CD4-positive, alpha-beta memory T cell (primary cell): ENCODE results near the gene UCHL3. TPM values are rescaled to one million over a fixed set of nuclear protein-coding genes. Genes with fewer than 3 reads are reported as not detected.
A peak's percentile ranks its signal among the peaks of the same experiment; 100 is the strongest.

Source experiments
- CTCF ChIA-PET: fragments of 350-600 bp; sonication (Branson Sonifier 250); formaldehyde crosslinking; loops from one replicate; lab custom pipeline; 2021; ENCODE audit warnings: inconsistent platforms; ENCODE audit not compliant: partially characterized antibody; lab: Charles Lee
- POLR2A ChIA-PET: fragments of 350-600 bp; sonication (Branson Sonifier 250); formaldehyde crosslinking; loops from one replicate; lab custom pipeline; 2021; ENCODE audit not compliant: partially characterized antibody; lab: Charles Lee
- DNase-seq, 5 donors: peaks; one replicate each; pipeline versions ENCODE4 v3.0.0 to v3.0.0-alpha.2; 2020 to 2022; ENCODE audit warnings: mixed read lengths in 1 of 5
- H3K27ac ChIP-seq: one replicate; pipeline ENCODE4 v1.7.0; 2013; ENCODE audit warnings: low read depth, low read length
- H3K27me3 ChIP-seq: 2 replicates; pipeline ENCODE4 v1.7.0; 2013; ENCODE audit warnings: mild to moderate bottlenecking, low read length, moderate library complexity; ENCODE audit not compliant: insufficient read depth
- H3K36me3 ChIP-seq: 2 replicates; pipeline ENCODE4 v1.7.0; 2013; ENCODE audit warnings: mild to moderate bottlenecking, low read length, moderate library complexity; ENCODE audit not compliant: insufficient read depth
- H3K4me1 ChIP-seq: 2 replicates; pipeline ENCODE4 v1.7.0; 2013; ENCODE audit warnings: mild to moderate bottlenecking, low read length, moderate library complexity; ENCODE audit not compliant: insufficient read depth
- H3K4me3 ChIP-seq, 2 donors: one replicate each; pipeline ENCODE4 v1.7.0; 2013; ENCODE audit warnings: low read length in 2 of 2, mild to moderate bottlenecking in 1 of 2
- H3K9me3 ChIP-seq, 2 donors: one replicate each; pipeline ENCODE4 v1.7.0; 2013; ENCODE audit warnings: low read length in 2 of 2, control low read depth in 1 of 2; ENCODE audit not compliant: control insufficient read depth in 1 of 2
- H3K27ac Mint-ChIP-seq, 7 donors: one replicate each; pipeline ENCODE4 v1.8.0; 2020 to 2021; ENCODE audit warnings: mixed read lengths in 7 of 7, mild to moderate bottlenecking in 6 of 7, inconsistent platforms in 3 of 7, moderate library complexity in 3 of 7
- H3K27me3 Mint-ChIP-seq, 2 donors: one replicate each; pipeline ENCODE4 v1.8.0; 2020 to 2021; ENCODE audit warnings: mixed read lengths in 2 of 2
- H3K36me3 Mint-ChIP-seq, 2 donors: one replicate each; pipeline ENCODE4 v1.8.0; 2020 to 2021; ENCODE audit warnings: mixed read lengths in 2 of 2, inconsistent platforms in 1 of 2, mild to moderate bottlenecking in 1 of 2
- H3K4me1 Mint-ChIP-seq, 4 donors: one replicate each; pipeline ENCODE4 v1.8.0; 2020 to 2021; ENCODE audit warnings: mixed read lengths in 4 of 4, mild to moderate bottlenecking in 1 of 4
- H3K4me3 Mint-ChIP-seq, 8 donors: one replicate each; pipeline ENCODE4 v1.8.0; 2020 to 2021; ENCODE audit warnings: mixed read lengths in 8 of 8, mild to moderate bottlenecking in 7 of 8, moderate library complexity in 6 of 8, inconsistent platforms in 3 of 8
- H3K9me3 Mint-ChIP-seq, 8 donors: one replicate each; pipeline ENCODE4 v1.8.0; 2020 to 2021; ENCODE audit warnings: mixed read lengths in 8 of 8, mild to moderate bottlenecking in 5 of 8, inconsistent platforms in 3 of 8, moderate library complexity in 1 of 8
- intact Hi-C: fragments of 100-400 bp; cut with micrococcal nuclease; formaldehyde crosslinking; loops from one replicate; pipeline ENCODE4 v1.15.1; 2023
- polyA plus RNA-seq, 2 donors: library from polyadenylated mRNA; unstranded; fragments of 300-500 nt; fragmentation: Illumina TruSeq; gene quantifications; one replicate each; pipeline ENCODE4 v1.2.3, GENCODE V29; 2021
- total RNA-seq, 2 experiments: library from RNA; stranded (reverse); gene quantifications; one replicate each; pipeline ENCODE4 v1.2.3, GENCODE V29; 2021

UCHL3 gene
- total and polyA plus RNA-seq, 4 experiments from 2014 or later = 17.5 to 87.4 (median 33.7) TPM

GRCh38 chr13:75621147-75621546 is 71.6 kb downstream of the UCHL3 start:
- Histone ChIP-seq H3K4me3 (no peak overlapping the region), H3K9me3 (no peaks in the 10 kb centered on the region), H3K27ac (no peak overlapping the region), H3K4me1 (no peaks in the 10 kb centered on the region), H3K36me3 (no peaks in the 10 kb centered on the region), H3K27me3 (no peaks in the 10 kb centered on the region)
- POLR2A ChIA-PET = no interaction called here
- H3K4me3 Mint-ChIP-seq = no peak overlapping the region
- H3K4me1 Mint-ChIP-seq = no peaks in the 10 kb centered on the region
- H3K27me3 Mint-ChIP-seq = no peaks in the 10 kb centered on the region
- H3K27ac Mint-ChIP-seq = no peak overlapping the region
- no peaks in the 10 kb centered on the region for H3K9me3 Mint-ChIP-seq
- peaks cover 21 to 53% of the 10 kb centered on the region in 2 donors for H3K36me3 Mint-ChIP-seq
- CTCF ChIA-PET = no interaction called here
- no peak for DNase-seq
- intact Hi-C loops = no loop called here

- Mint-ChIP-seq H3K4me1 (peaks cover 4 to 6% (median 5%) of the 10 kb centered on the region in 4 donors), H3K36me3 (peaks cover 17 to 24% of the 10 kb centered on the region in 2 donors), H3K27ac (peak overlapping the region in 2 of 7 donors; percentile 56 to 60), H3K9me3 (no peaks in the 10 kb centered on the region), H3K4me3 (no peak overlapping the region), H3K27me3 (no peaks in the 10 kb centered on the region)
- no peak for DNase-seq
- ChIA-PET CTCF (no interaction called here), POLR2A (no interaction called here)
- intact Hi-C loops = no loop called here
- H3K9me3 ChIP-seq = no peaks in the 10 kb centered on the region
- H3K4me1 ChIP-seq = no peaks in the 10 kb centered on the region
- no peaks in the 10 kb centered on the region for H3K27me3 ChIP-seq
- no peaks in the 10 kb centered on the region for H3K36me3 ChIP-seq
- no peak overlapping the region for H3K4me3 ChIP-seq
- H3K27ac ChIP-seq = no peak overlapping the region
Observed at GRCh38 chr13:75628801-75629200, 79.2 kb downstream of the UCHL3 start.

GRCh38 chr13:75633285-75633684 is 83.7 kb downstream of the UCHL3 start:
- Histone ChIP-seq H3K4me1 (peaks cover 6% of the 10 kb centered on the region), H3K27me3 (no peaks in the 10 kb centered on the region), H3K4me3 (no peak overlapping the region), H3K36me3 (no peaks in the 10 kb centered on the region), H3K27ac (no peak overlapping the region), H3K9me3 (no peaks in the 10 kb centered on the region)
- Mint-ChIP-seq H3K4me3 (peak overlapping the region in 5 of 8 donors; percentile 3 to 53 (median 20)), H3K27ac (peak overlapping the region in 6 of 7 donors; percentile 5 to 54 (median 30)), H3K4me1 (peaks cover 12 to 19% (median 14%) of the 10 kb centered on the region in 4 donors), H3K36me3 (no peaks in the 10 kb centered on the region), H3K9me3 (no peaks in the 10 kb centered on the region), H3K27me3 (peaks cover 0 to 4% of the 10 kb centered on the region in 2 donors)
- POLR2A ChIA-PET = no interaction called here
- no peak for DNase-seq
- CTCF ChIA-PET = interaction anchor here (1.2 to 1.7 kb wide), 2 partner anchors 63 to 262 kb away, joined by 4 to 5 read pairs; no protein-coding TSS in a partner anchor
- intact Hi-C loops = loop anchor here (10.0 kb wide), 1 partner anchor 1392 kb away; the partner anchor contains the start of gene FBXL3

- Histone ChIP-seq H3K27me3 (no peaks in the 10 kb centered on the region), H3K4me3 (peak overlapping the region in 1 of 2 donors; percentile 70), H3K4me1 (peaks cover 6% of the 10 kb centered on the region), H3K9me3 (no peaks in the 10 kb centered on the region), H3K27ac (no peak overlapping the region), H3K36me3 (no peaks in the 10 kb centered on the region)
- Mint-ChIP-seq H3K9me3 (no peaks in the 10 kb centered on the region), H3K4me3 (peak overlapping the region; percentile 74 to 87 (median 78)), H3K4me1 (peaks cover 12 to 19% (median 14%) of the 10 kb centered on the region in 4 donors), H3K36me3 (no peaks in the 10 kb centered on the region), H3K27me3 (peaks cover 0 to 4% of the 10 kb centered on the region in 2 donors), H3K27ac (peak overlapping the region in 6 of 7 donors; percentile 35 to 87 (median 73))
- ChIA-PET CTCF (no interaction called here), POLR2A (interaction anchor here (0.6 to 1.9 kb wide), 4 partner anchors 86 to 1250 kb away, joined by 3 to 7 read pairs (median 4); partner anchors contain the start of genes COMMD6, KCTD12 and UCHL3)
- intact Hi-C loops = loop anchor here (1.0 to 10.0 kb wide), 5 partner anchors 153 to 1692 kb away; partner anchors contain the start of genes FBXL3, MYCBP2 and TBC1D4
- peak in 4 of 5 donors; percentile 15 to 43 (median 16) for DNase-seq
Observed at GRCh38 chr13:75635101-75635827, 85.7 kb downstream of the UCHL3 start.

GRCh38 chr13:75635828-75636435 is 86.3 kb downstream of the UCHL3 start, which contains the start of gene LMO7:
Gene LMO7 (plus strand): TSS chr13:75636330. CDS start chr13:75636658, 328 bp downstream.
- Histone ChIP-seq H3K27ac (peak within 1 kb of the TSS; percentile 31), H3K4me3 (peak within 1 kb of the TSS; percentile 59 to 70), H3K4me1 (peaks cover 6% of the 10 kb centered on the region), H3K9me3 (no peaks in the 10 kb centered on the region), H3K36me3 (no peaks in the 10 kb centered on the region), H3K27me3 (no peaks in the 10 kb centered on the region)
- peak; percentile 51 to 65 (median 55) for DNase-seq
- intact Hi-C loops = loop anchor here (1.0 to 10.0 kb wide), 6 partner anchors 87 to 1691 kb away; partner anchors contain the start of genes FBXL3, MYCBP2, TBC1D4 and UCHL3
- peak within 1 kb of the TSS; percentile 47 to 88 (median 74) for H3K27ac Mint-ChIP-seq
- H3K36me3 Mint-ChIP-seq = no peaks in the 10 kb centered on the region
- H3K27me3 Mint-ChIP-seq = peaks cover 0 to 4% of the 10 kb centered on the region in 2 donors
- POLR2A ChIA-PET = interaction anchor here (0.6 to 1.9 kb wide), 4 partner anchors 86 to 1249 kb away, joined by 3 to 7 read pairs (median 4); partner anchors contain the start of genes COMMD6, KCTD12 and UCHL3
- CTCF ChIA-PET = no interaction called here
- H3K4me3 Mint-ChIP-seq = peak within 1 kb of the TSS; percentile 82 to 90 (median 86)
- H3K9me3 Mint-ChIP-seq = no peaks in the 10 kb centered on the region
- H3K4me1 Mint-ChIP-seq = peaks cover 12 to 19% (median 14%) of the 10 kb centered on the region in 4 donors

GRCh38 chr13:75636436-75637180 is 87.0 kb downstream of the UCHL3 start:
- Histone ChIP-seq H3K27me3 (no peaks in the 10 kb centered on the region), H3K9me3 (no peaks in the 10 kb centered on the region), H3K36me3 (no peaks in the 10 kb centered on the region), H3K27ac (peak overlapping the region; percentile 31), H3K4me1 (peaks cover 6% of the 10 kb centered on the region), H3K4me3 (peak overlapping the region; percentile 59 to 70)
- H3K4me1 Mint-ChIP-seq = peaks cover 12 to 19% (median 14%) of the 10 kb centered on the region in 4 donors
- ChIA-PET CTCF (no interaction called here), POLR2A (interaction anchor here (0.7 to 1.9 kb wide), 2 partner anchors 9 to 1249 kb away, joined by 3 to 7 read pairs; partner anchors contain the start of gene KCTD12)
- H3K9me3 Mint-ChIP-seq = no peaks in the 10 kb centered on the region
- peak in 4 of 5 donors; percentile 50 to 64 (median 60) for DNase-seq
- intact Hi-C loops = loop anchor here (1.0 to 10.0 kb wide), 5 partner anchors 87 to 1691 kb away; partner anchors contain the start of genes FBXL3, MYCBP2, TBC1D4 and UCHL3
- H3K27ac Mint-ChIP-seq = peak overlapping the region in 6 of 7 donors; percentile 6 to 88 (median 44)
- H3K27me3 Mint-ChIP-seq = peaks cover 0 to 4% of the 10 kb centered on the region in 2 donors
- H3K36me3 Mint-ChIP-seq = no peaks in the 10 kb centered on the region
- H3K4me3 Mint-ChIP-seq = peak overlapping the region; percentile 82 to 90 (median 86)
